Adrenal gland (tissue), 12 donors: ENCODE measurements around the gene AKAP11. TPM values are rescaled to one million over a fixed set of nuclear protein-coding genes. Genes with fewer than 3 reads are reported as not detected.

Source experiments
- DNase-seq, 7 donors: peaks; one replicate each; pipeline ENCODE4 v3.0.0-alpha.2; 2019 to 2020
- H3K27ac ChIP-seq, 5 donors: fragments of 200-600 bp; sonication (generic) in 4 of 5; 1 replicate in 3 of 5; 2 replicates in 2 of 5; pipeline versions ENCODE4 v1.5.1 to v1.8.0; 2016 to 2020; ENCODE audit warnings: mild to moderate bottlenecking in 1 of 5
- H3K27me3 ChIP-seq: fragments of 200-600 bp; 2 replicates; pipeline ENCODE4 v1.8.0; 2021
- H3K36me3 ChIP-seq, 2 donors: fragments of 200-600 bp; replicated peaks in 1 of 2; 1 replicate in 1 of 2; 2 replicates in 1 of 2; pipeline versions ENCODE4 v1.5.1 to v1.8.0; 2018 to 2022
- H3K4me1 ChIP-seq, 2 donors: fragments of 200-600 bp; replicated peaks in 1 of 2; 1 replicate in 1 of 2; 2 replicates in 1 of 2; pipeline versions ENCODE4 v1.5.1 to v1.8.0; 2018 to 2021
- H3K4me3 ChIP-seq, 4 donors: fragments of 200-600 bp; sonication (generic) in 3 of 4; one replicate each; pipeline ENCODE4 v1.5.1; 2016 to 2018
- H3K9me3 ChIP-seq, 3 donors: fragments of 200-600 bp; sonication (generic) in 1 of 3; replicated peaks in 1 of 3; 1 replicate in 2 of 3; 2 replicates in 1 of 3; pipeline versions ENCODE4 v1.5.1 to v1.8.0; 2016 to 2021
- CTCF ChIP-seq, 6 experiments: fragments of 450-650 bp in 4 of 6; fragments of 200-600 bp in 2 of 6; sonication (generic) in 1 of 6; IDR thresholded peaks; 1 replicate in 5 of 6; 2 replicates in 1 of 6; pipeline versions ENCODE4 v1.5.1 to v1.8.0; 2016 to 2021; ENCODE audit warnings: antibody characterized with exemption in 6 of 6, mild to moderate bottlenecking in 2 of 6, moderate library complexity in 1 of 6
- POLR2A ChIP-seq, 2 donors: fragments of 450-650 bp; IDR thresholded peaks; one replicate each; pipeline ENCODE4 v1.6.1; 2017; ENCODE audit warnings: antibody characterized with exemption in 2 of 2, mild to moderate bottlenecking in 2 of 2, moderate library complexity in 1 of 2
- WGBS, 4 donors: extraction: QIAGEN DNeasy Blood & Tissue Kit in 2 of 4; methylation state at CpG; one replicate each; pipeline versions ENCODE4 v1.1.5 to v1.1.7; 2013 to 2017; 5-methylcytosine and 5-hydroxymethylcytosine counted together
- intact Hi-C, 2 donors: fragments of 100-400 bp; cut with DNase I; formaldehyde crosslinking; loops; one replicate each; pipeline versions ENCODE4 v1.14.1 to v1.15.0; 2022 to 2023
- polyA plus RNA-seq, 3 donors: library from polyadenylated mRNA; stranded (reverse); fragments of 200-250 nt in 2 of 3; fragments of 350-450 nt in 1 of 3; fragmentation: Illumina TruSeq in 1 of 3; extraction: RNeasy Lipid Tissue Mini Kit (QIAGEN cat#74804) in 1 of 3; gene quantifications; one replicate each; pipeline ENCODE4 v1.2.3, GENCODE V29; 2013 to 2014
- total RNA-seq, 9 donors: library from RNA; depleted of rRNA in 4 of 9; stranded (reverse); fragments of >200 nt in 4 of 9; fragments of 120-200 nt in 1 of 9; fragmentation: NEBNext Ultra II Directional in 1 of 9; extraction: Animal tissue kit (Norgen Biotek cat#: 25700) in 1 of 9; gene quantifications; one replicate each; pipeline versions ENCODE4 v1.1.0 to v1.2.4, GENCODE V29; 2013 to 2023
- donor health status: healthy with polysubstance abuse.
- donor health status: Bipolar disorder and iron deficiency.
- donor health status: DM: yes; HTN: yes; CAD: no.
- donor health status: DM: no; HTN: no; CAD: no.
- donor health status: DM: no; HTN: no; CAD: no.
- donor health status: DM: yes; HTN: yes; CAD: no.

AKAP11 gene
- total and polyA plus RNA-seq, 12 donors: 5.0 to 42.2 (median 31.1) TPM

DNA sequence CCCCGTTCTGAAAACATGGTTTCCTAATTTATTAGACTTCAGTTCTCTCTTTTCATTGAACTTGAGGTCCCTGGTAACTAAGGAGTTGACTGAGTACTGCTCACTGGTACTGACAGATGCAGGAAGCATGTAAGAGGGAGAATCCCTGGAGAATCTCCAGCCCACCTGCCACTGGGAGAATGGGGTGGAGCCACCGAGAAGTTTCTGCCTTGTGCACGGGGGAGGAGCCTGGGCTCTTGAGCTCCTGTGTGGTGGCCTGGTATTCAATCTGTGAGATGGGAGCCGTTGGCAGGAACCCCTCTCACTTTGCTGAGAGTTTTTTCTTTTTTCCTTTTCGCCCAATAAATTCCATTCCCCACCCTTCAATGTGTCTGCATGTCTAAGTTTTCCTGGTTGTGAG, 13.2 kb upstream of the AKAP11 start:
- no peak overlapping the region for H3K4me3 ChIP-seq
- no peaks in the 10 kb centered on the region for H3K9me3 ChIP-seq
- no peaks in the 10 kb centered on the region for H3K27me3 ChIP-seq
- no peak overlapping the region for H3K27ac ChIP-seq
- intact Hi-C loops: no loop called here
- 72 to 85% (median 82%) methylated on average over 5 of the region's 5 CpGs for WGBS, 4 donors
- no peaks in the 10 kb centered on the region for H3K4me1 ChIP-seq
- no peaks in the 10 kb centered on the region for H3K36me3 ChIP-seq
- no peak for DNase-seq
- TF ChIP-seq POLR2A (IDR thresholded peaks at IDR 0.05) (no peak), CTCF (IDR thresholded peaks at IDR 0.05) (no peak)

- no peak for DNase-seq
- Histone ChIP-seq H3K4me3 (no peak overlapping the region), H3K4me1 (no peaks in the 10 kb centered on the region), H3K27ac (no peak overlapping the region), H3K36me3 (no peaks in the 10 kb centered on the region), H3K9me3 (peaks cover 0 to 3% (median 0%) of the 10 kb centered on the region in 3 donors), H3K27me3 (no peaks in the 10 kb centered on the region)
- TF ChIP-seq POLR2A (IDR thresholded peaks at IDR 0.05) (no peak), CTCF (IDR thresholded peaks at IDR 0.05) (no peak)
- intact Hi-C loops: no loop called here
- 68 to 87% (median 78%) methylated on average over 4 of the region's 4 CpGs for WGBS, 4 donors
These were observed 12.4 kb upstream of the AKAP11 start for GRCh38 chr13:42259515-42259914.

DNA sequence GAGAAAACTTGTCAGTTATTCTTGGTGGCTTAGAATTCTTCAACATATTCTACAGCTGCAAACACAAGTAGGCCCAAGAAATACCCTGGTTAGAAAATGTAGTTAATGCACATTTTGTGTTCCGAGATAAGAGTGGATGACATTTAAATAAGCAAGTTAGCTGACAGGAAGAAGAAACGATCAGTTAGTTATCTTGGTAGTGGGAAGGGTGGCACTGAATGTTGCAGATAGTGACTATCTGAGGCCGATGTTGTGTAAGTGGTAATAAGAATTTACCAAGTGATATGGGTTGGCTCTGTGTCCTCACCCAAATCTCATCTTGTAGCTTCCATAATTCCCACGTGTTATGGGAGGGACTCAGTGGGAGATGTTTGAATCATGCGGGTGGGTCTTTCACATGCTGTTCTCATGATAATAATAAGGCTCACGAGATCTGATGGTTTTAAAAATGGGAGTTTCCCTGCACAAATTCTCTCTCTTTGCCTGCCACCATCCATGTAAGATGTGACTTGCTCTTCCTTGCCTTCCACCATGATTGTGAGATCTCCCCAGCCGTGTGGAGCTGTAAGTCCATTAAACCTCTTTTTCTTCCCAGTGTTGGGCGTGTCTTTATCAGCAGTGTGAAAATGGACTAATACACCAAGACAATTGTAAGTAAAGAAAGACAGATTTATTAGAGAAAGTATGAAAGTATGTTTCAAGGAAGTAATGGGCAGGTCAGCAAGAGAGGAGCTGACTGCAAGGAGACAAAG, 10.9 kb upstream of the AKAP11 start:
- no peak overlapping the region for H3K27ac ChIP-seq
- no peaks in the 10 kb centered on the region for H3K36me3 ChIP-seq
- no peak overlapping the region for H3K4me3 ChIP-seq
- H3K27me3 ChIP-seq: no peaks in the 10 kb centered on the region
- intact Hi-C loops: no loop called here
- WGBS, 4 donors: 75 to 94% (median 87%) methylated on average over 8 of the region's 8 CpGs
- DNase-seq: no peak
- H3K9me3 ChIP-seq: peaks cover 0 to 9% (median 0%) of the 10 kb centered on the region in 3 donors
- H3K4me1 ChIP-seq: no peaks in the 10 kb centered on the region
- no peak for TF ChIP-seq CTCF (IDR thresholded peaks at IDR 0.05)

DNA sequence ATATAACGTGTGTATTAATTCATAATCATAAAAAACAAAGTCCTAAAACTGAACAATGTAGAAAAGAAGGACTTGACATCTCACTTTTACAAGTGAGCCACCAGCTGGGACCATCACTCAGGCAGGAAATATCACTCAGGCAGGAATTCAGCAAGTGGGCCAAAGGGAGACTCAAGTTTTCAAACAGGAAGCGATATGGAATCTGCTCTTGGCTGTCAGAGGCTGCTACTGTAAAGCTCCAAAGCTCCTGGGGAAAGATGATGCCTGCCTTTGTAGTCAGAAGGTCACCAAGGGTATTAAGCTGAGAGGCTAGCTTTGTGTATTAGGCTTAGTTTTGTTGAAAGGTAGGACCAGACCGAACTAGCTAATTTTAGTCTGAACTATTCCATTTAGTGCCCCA, 5.5 kb upstream of the AKAP11 start:
- TF ChIP-seq POLR2A (IDR thresholded peaks at IDR 0.05) (no peak), CTCF (IDR thresholded peaks at IDR 0.05) (no peak)
- WGBS, 4 donors: 33 to 42% (median 38%) methylated on average over 3 of the region's 3 CpGs
- no peak overlapping the region for H3K4me3 ChIP-seq
- intact Hi-C loops: no loop called here
- DNase-seq: peak in 2 of 7 donors; percentile 9 to 24
- H3K27me3 ChIP-seq: no peaks in the 10 kb centered on the region
- no peaks in the 10 kb centered on the region for H3K4me1 ChIP-seq
- H3K36me3 ChIP-seq: no peaks in the 10 kb centered on the region
- H3K27ac ChIP-seq: peak overlapping the region in 1 of 5 donors; percentile 2
- H3K9me3 ChIP-seq: peaks cover 0 to 9% (median 0%) of the 10 kb centered on the region in 3 donors
